Tibial nerve (tissue), 3 donors: Measurements from ENCODE around the gene ZFP3.
"Not testable (repeated sequence)": the region's sequence is repeated elsewhere in the genome, so short reads cannot be mapped to it uniquely, and the experiment has no call there.

Source experiments
- CTCF ChIP-seq, 5 experiments: fragments of 200-600 bp in 3 of 5; fragments of 450-650 bp in 2 of 5; sonication (generic) in 3 of 5; IDR thresholded peaks; one replicate each; pipeline ENCODE4 v1.5.1; 2016 to 2019; ENCODE audit warnings: antibody characterized with exemption in 5 of 5, mild to moderate bottlenecking in 3 of 5, moderate library complexity in 2 of 5
- POLR2A ChIP-seq, 2 donors: fragments of 450-650 bp; IDR thresholded peaks; one replicate each; pipeline ENCODE4 v1.6.1; 2017; ENCODE audit warnings: antibody characterized with exemption in 2 of 2, mild to moderate bottlenecking in 2 of 2, moderate library complexity in 2 of 2

GRCh38 chr17:5135131-5135712 is 57.0 kb downstream of the ZFP3 start:
- TF ChIP-seq POLR2A, CTCF (IDR thresholded peaks at IDR 0.05): not testable (repeated sequence)
